A172 (cell line): ENCODE measurements around the gene HENMT1. TPM values are rescaled to one million over a fixed set of nuclear protein-coding genes. Genes with fewer than 3 reads are reported as not detected.
A peak's percentile ranks its signal among the peaks of the same experiment; 100 is the strongest.
"Not testable (repeated sequence)": the region's sequence is repeated elsewhere in the genome, so short reads cannot be mapped to it uniquely, and the experiment has no call there.

ENCODE experiments used
- DNase-seq: peaks from one replicate; pipeline ENCODE4 v3.0.0-alpha.2; 2015; ENCODE audit warnings: low spot score
- total RNA-seq: library from RNA; depleted of rRNA; stranded (reverse); fragments of >200 nt; shearing (Covaris generic); gene quantifications from 2 replicates; pipeline ENCODE4 v1.2.3, GENCODE V29; 2014; rRNA removed

Gene HENMT1
- not detected in 2 replicates for total RNA-seq

GRCh38 chr1:108661030-108661609 lies at the start of gene HENMT1:
Gene HENMT1 (minus strand): TSS chr1:108661093. CDS start chr1:108659884, 1,209 bp downstream.
- DNase-seq: no peak

- DNase-seq: no peak
These were observed 48.1 kb upstream of the HENMT1 start for GRCh38 chr1:108708691-108709660.

- no peak for DNase-seq
These were observed 45.8 kb upstream of the HENMT1 start for GRCh38 chr1:108706643-108707042.

- DNase-seq: peak; percentile 58
These were observed 43.6 kb upstream of the HENMT1 start for GRCh38 chr1:108704496-108704895.

GRCh38 chr1:108703939-108704338 lies 43.0 kb upstream of the HENMT1 start:
- DNase-seq: peak; percentile 20

- not testable (repeated sequence) for DNase-seq
These were observed 41.2 kb upstream of the HENMT1 start for GRCh38 chr1:108702109-108702508.

GRCh38 chr1:108701176-108701849 lies 40.4 kb upstream of the HENMT1 start:
- no peak for DNase-seq

- no peak for DNase-seq
These were observed 38.8 kb upstream of the HENMT1 start for GRCh38 chr1:108699375-108700332.

GRCh38 chr1:108695535-108695934 lies 34.6 kb upstream of the HENMT1 start:
- DNase-seq: no peak

GRCh38 chr1:108692724-108693655 lies 32.1 kb upstream of the HENMT1 start:
- peak; percentile 60 for DNase-seq

- DNase-seq: peak; percentile 85
These were observed 31.2 kb upstream of the HENMT1 start, which contains the start of gene PRPF38B for GRCh38 chr1:108691942-108692723. Gene PRPF38B (plus strand): TSS chr1:108692310. CDS start chr1:108692592, 282 bp downstream.

GRCh38 chr1:108691128-108691941 lies 30.4 kb upstream of the HENMT1 start:
- DNase-seq: peak; percentile 9

GRCh38 chr1:108686614-108687313 lies 25.9 kb upstream of the HENMT1 start:
- no peak for DNase-seq

- no peak for DNase-seq
These were observed 24.6 kb upstream of the HENMT1 start for GRCh38 chr1:108685529-108685928.

- peak; percentile 57 for DNase-seq
These were observed 20.8 kb upstream of the HENMT1 start for GRCh38 chr1:108681701-108682100.

GRCh38 chr1:108679586-108680213 lies 18.8 kb upstream of the HENMT1 start:
- no peak for DNase-seq

GRCh38 chr1:108678706-108679105 lies 17.8 kb upstream of the HENMT1 start:
- no peak for DNase-seq
